Spleen (tissue), 13 donors: ENCODE data around the gene CEP41. TPM values are rescaled to one million over a fixed set of nuclear protein-coding genes. Genes with fewer than 3 reads are reported as not detected.

Experiments
- DNase-seq: peaks from one replicate; pipeline ENCODE4 v3.0.0-alpha.2; 2020
- H3K27ac ChIP-seq, 8 donors: fragments of 200-600 bp; sonication (generic) in 7 of 8; 1 replicate in 4 of 8; 2 replicates in 4 of 8; pipeline versions ENCODE4 v1.5.0 to v1.8.0; 2016 to 2021; ENCODE audit warnings: inconsistent platforms in 4 of 8, mild to moderate bottlenecking in 4 of 8, moderate library complexity in 1 of 8
- H3K27me3 ChIP-seq, 7 donors: fragments of 200-600 bp; sonication (generic) in 6 of 7; replicated peaks in 1 of 7; 1 replicate in 4 of 7; 2 replicates in 3 of 7; pipeline versions ENCODE4 v1.5.0 to v1.8.0; 2016 to 2021; ENCODE audit warnings: inconsistent platforms in 3 of 7, mild to moderate bottlenecking in 1 of 7
- H3K36me3 ChIP-seq, 6 donors: fragments of 200-600 bp; sonication (generic) in 5 of 6; 1 replicate in 4 of 6; 2 replicates in 2 of 6; pipeline versions ENCODE4 v1.5.0 to v1.8.0; 2016 to 2021; ENCODE audit warnings: inconsistent platforms in 2 of 6
- H3K4me1 ChIP-seq, 6 donors: fragments of 200-600 bp; sonication (generic) in 5 of 6; 1 replicate in 3 of 6; 2 replicates in 3 of 6; pipeline versions ENCODE4 v1.5.0 to v1.8.0; 2016 to 2021; ENCODE audit warnings: inconsistent platforms in 3 of 6
- H3K4me3 ChIP-seq, 8 donors: fragments of 200-600 bp; sonication (generic) in 7 of 8; 1 replicate in 4 of 8; 2 replicates in 4 of 8; pipeline versions ENCODE4 v1.5.0 to v1.8.0; 2016 to 2021; ENCODE audit warnings: inconsistent platforms in 4 of 8, mild to moderate bottlenecking in 4 of 8, moderate library complexity in 2 of 8
- H3K9me3 ChIP-seq, 8 donors: fragments of 200-600 bp; sonication (generic) in 7 of 8; 1 replicate in 4 of 8; 2 replicates in 4 of 8; pipeline versions ENCODE4 v1.5.0 to v1.8.0; 2016 to 2021; ENCODE audit warnings: inconsistent platforms in 4 of 8
- CTCF ChIP-seq, 11 experiments: fragments of 200-600 bp in 7 of 11; fragments of 450-650 bp in 4 of 11; sonication (generic) in 4 of 11; IDR thresholded peaks in 8 of 11; conservative IDR thresholded peaks in 3 of 11; 1 replicate in 7 of 11; 2 replicates in 4 of 11; pipeline versions ENCODE4 v1.4.0 to v1.8.0; 2016 to 2021; ENCODE audit warnings: antibody characterized with exemption in 11 of 11, inconsistent platforms in 4 of 11, mild to moderate bottlenecking in 1 of 11
- POLR2A ChIP-seq, 3 donors: fragments of 450-650 bp; IDR thresholded peaks; one replicate each; pipeline ENCODE4 v1.5.1; 2017; ENCODE audit warnings: antibody characterized with exemption in 3 of 3, mild to moderate bottlenecking in 1 of 3
- POLR2AphosphoS5 ChIP-seq, 3 donors: sonication (generic); formaldehyde crosslinking; IDR thresholded peaks; one replicate each; pipeline ENCODE4 v1.5.1; 2017; ENCODE audit warnings: antibody characterized with exemption in 3 of 3
- WGBS, 5 donors: extraction: QIAGEN DNeasy Blood & Tissue Kit in 3 of 5; methylation state at CpG; one replicate each; pipeline versions ENCODE4 v1.1.5 to v1.1.7; 2013 to 2018; 5-methylcytosine and 5-hydroxymethylcytosine counted together
- intact Hi-C: fragments of 100-400 bp; cut with DNase I; formaldehyde crosslinking; loops from one replicate; pipeline ENCODE4 v1.15.0; 2023; ENCODE audit warnings: low total_unique reads
- long read RNA-seq, 2 donors: transcript quantifications; one replicate each; lab custom pipeline, GENCODE V29; 2026
- polyA plus RNA-seq, 3 donors: library from polyadenylated mRNA; stranded (reverse); fragments of 200-250 nt; gene quantifications; one replicate each; pipeline ENCODE4 v1.2.1, GENCODE V29; 2013
- total RNA-seq, 7 donors: library from RNA; depleted of rRNA in 3 of 7; stranded (reverse); fragments of >200 nt in 3 of 7; fragmentation: NEBNext Ultra II Directional in 4 of 7; extraction: Animal tissue kit (Norgen Biotek cat#: 25700) in 4 of 7; gene quantifications; one replicate each; pipeline versions ENCODE4 v1.1.0 to v1.2.1, GENCODE V29; 2016 to 2021
- donor health status: healthy with polysubstance abuse.
- donor health status: DM: no; HTN: no; CAD: no; lungs with moderate emphysema.
- donor health status: DM: no; HTN: no; CAD: no.
- donor health status: Bipolar disorder and iron deficiency.
- donor health status: healthy.
- donor health status: DM: no; HTN: no; CAD: no.
- donor health status: DM: yes; HTN: yes; CAD: no.

Gene CEP41
- total RNA-seq: 10 to 100 TPM; 11.1 to 19.3 (median 15.6) TPM
- polyA plus RNA-seq: 1 to 10 TPM; 2.3 to 4.4 (median 4.1) TPM
- long read RNA-seq, donor 1, full-length matches to known transcripts: 7 of 7 reads
- long read RNA-seq, donor 1, partial matches to known transcripts: 0 of 7 reads
- long read RNA-seq, donor 1, other reads (novel, unspliced or antisense): 0 of 7 reads
- long read RNA-seq, donor 2, full-length matches to known transcripts: 6 of 6 reads
- long read RNA-seq, donor 2, partial matches to known transcripts: 0 of 6 reads
- long read RNA-seq, donor 2, other reads (novel, unspliced or antisense): 0 of 6 reads

- peak within 1 kb of the TSS; percentile 58 to 95 (median 83) for H3K4me3 ChIP-seq
- 3 to 8% (median 4%) methylated on average over 41 to 61 of the region's 61 CpGs for WGBS, 5 donors
- H3K27ac ChIP-seq: peak within 1 kb of the TSS; percentile 53 to 92 (median 86)
- intact Hi-C loops: no loop called here
- TF ChIP-seq CTCF (IDR thresholded peaks at IDR 0.05 in 8 of 11, conservative IDR thresholded peaks at IDR 0.05 in 3 of 11): no peak
- no peak for TF ChIP-seq POLR2A (IDR thresholded peaks at IDR 0.05)
- peak; percentile 64 to 79 (median 77) for TF ChIP-seq POLR2AphosphoS5 (IDR thresholded peaks at IDR 0.05)
- H3K36me3 ChIP-seq: no peaks in the 10 kb centered on the region
- H3K27me3 ChIP-seq: no peaks in the 10 kb centered on the region
- no peaks in the 10 kb centered on the region for H3K9me3 ChIP-seq
- DNase-seq: peak; percentile 97
- H3K4me1 ChIP-seq: peaks cover 7 to 26% (median 16%) of the 10 kb centered on the region in 6 donors
Observed at GRCh38 chr7:130440527-130441365, at the start of gene CEP41. Gene CEP41 (minus strand): TSS chr7:130441016. CDS start chr7:130440966, 50 bp downstream.

GRCh38 chr7:130490311-130490791, 49.5 kb upstream of the CEP41 start:
- 58 to 69% (median 60%) methylated on average over 21 of the region's 21 CpGs for WGBS, 5 donors
- TF ChIP-seq CTCF (IDR thresholded peaks at IDR 0.05 in 8 of 11, conservative IDR thresholded peaks at IDR 0.05 in 3 of 11) (no peak), POLR2A (IDR thresholded peaks at IDR 0.05) (no peak), POLR2AphosphoS5 (IDR thresholded peaks at IDR 0.05) (no peak)

GRCh38 chr7:130489140-130489983, 48.5 kb upstream of the CEP41 start:
- DNase-seq: no peak
- H3K27ac ChIP-seq: peak overlapping the region in 6 of 8 donors; percentile 11 to 66 (median 42)
- peaks cover 0 to 12% (median 5%) of the 10 kb centered on the region in 8 donors for H3K9me3 ChIP-seq
- H3K4me1 ChIP-seq: peaks cover 8 to 75% (median 39%) of the 10 kb centered on the region in 6 donors
- peaks cover 0 to 59% (median 6%) of the 10 kb centered on the region in 7 donors for H3K27me3 ChIP-seq
- no peak for TF ChIP-seq POLR2AphosphoS5 (IDR thresholded peaks at IDR 0.05)
- no peak for TF ChIP-seq CTCF (IDR thresholded peaks at IDR 0.05 in 8 of 11, conservative IDR thresholded peaks at IDR 0.05 in 3 of 11)
- TF ChIP-seq POLR2A (IDR thresholded peaks at IDR 0.05): no peak
- intact Hi-C loops: no loop called here
- no peaks in the 10 kb centered on the region for H3K36me3 ChIP-seq
- WGBS, 5 donors: 64 to 83% (median 80%) methylated on average over 10 of the region's 10 CpGs
- no peak overlapping the region for H3K4me3 ChIP-seq

More at GRCh38 chr7:130490311-130490791, 49.5 kb upstream of the CEP41 start:
- H3K4me1 ChIP-seq: peaks cover 8 to 75% (median 42%) of the 10 kb centered on the region in 6 donors
- peaks cover 0 to 12% (median 5%) of the 10 kb centered on the region in 8 donors for H3K9me3 ChIP-seq
- no peak for DNase-seq
- intact Hi-C loops: no loop called here
- peaks cover 0 to 63% (median 6%) of the 10 kb centered on the region in 7 donors for H3K27me3 ChIP-seq
- H3K27ac ChIP-seq: peak overlapping the region in 6 of 8 donors; percentile 11 to 67 (median 62)
- H3K4me3 ChIP-seq: peak overlapping the region in 5 of 8 donors; percentile 13 to 73 (median 45)
- H3K36me3 ChIP-seq: peaks cover 0 to under 1% (median 0%) of the 10 kb centered on the region in 6 donors
